A549 treated with GW870086 at 1 μM for 4 hours (cell line): Measurements from ENCODE around the gene SIRPG. TPM values are rescaled to one million over a fixed set of nuclear protein-coding genes. Genes with fewer than 3 reads are reported as not detected.

Source experiments
- total RNA-seq: library from RNA; stranded (reverse); fragments of 200-300 nt; extraction: Qiagen RNA extraction; gene quantifications from 5 replicates; pipeline ENCODE4 v1.2.3, GENCODE V29; 2022; ENCODE audit warnings: low read depth

SIRPG gene
- total RNA-seq = 0.20 TPM in 1 of 5 replicates, not detected in the others

GRCh38 chr20:1657556-1658334 lies at the start of gene SIRPG:
TSS of gene SIRPG (minus strand) at chr20:1657779. CDS start at chr20:1657714, 65 bp downstream.

GRCh38 chr20:1619861-1620444 lies 37.6 kb downstream of the SIRPG start, which contains the start of gene SIRPB1:
TSS of gene SIRPB1 (minus strand) at chr20:1620009. CDS start at chr20:1619944, 65 bp downstream.

Other genes with a start within 250 kb of the SIRPG start
- 106 to 127 TPM (median 121 TPM) in 5 replicates for gene NSFL1C, start 190.9 kb downstream of the SIRPG start, total RNA-seq
- 0.09 TPM in 1 of 5 replicates, not detected in the others for gene SIRPB2, start 166.4 kb downstream of the SIRPG start, total RNA-seq
- not detected in 5 replicates for gene SIRPD, start 100.1 kb downstream of the SIRPG start, total RNA-seq
- gene SIRPB1, start 37.8 kb downstream of the SIRPG start, total RNA-seq = 0.17 to 0.66 TPM (median 0.64 TPM) in 5 replicates
- gene SIRPA, start 237.6 kb upstream of the SIRPG start, total RNA-seq = 22.1 to 27.6 TPM (median 24.5 TPM) in 5 replicates